Measurements from ENCODE around the gene GFOD1.

GFOD1 gene

DNA sequence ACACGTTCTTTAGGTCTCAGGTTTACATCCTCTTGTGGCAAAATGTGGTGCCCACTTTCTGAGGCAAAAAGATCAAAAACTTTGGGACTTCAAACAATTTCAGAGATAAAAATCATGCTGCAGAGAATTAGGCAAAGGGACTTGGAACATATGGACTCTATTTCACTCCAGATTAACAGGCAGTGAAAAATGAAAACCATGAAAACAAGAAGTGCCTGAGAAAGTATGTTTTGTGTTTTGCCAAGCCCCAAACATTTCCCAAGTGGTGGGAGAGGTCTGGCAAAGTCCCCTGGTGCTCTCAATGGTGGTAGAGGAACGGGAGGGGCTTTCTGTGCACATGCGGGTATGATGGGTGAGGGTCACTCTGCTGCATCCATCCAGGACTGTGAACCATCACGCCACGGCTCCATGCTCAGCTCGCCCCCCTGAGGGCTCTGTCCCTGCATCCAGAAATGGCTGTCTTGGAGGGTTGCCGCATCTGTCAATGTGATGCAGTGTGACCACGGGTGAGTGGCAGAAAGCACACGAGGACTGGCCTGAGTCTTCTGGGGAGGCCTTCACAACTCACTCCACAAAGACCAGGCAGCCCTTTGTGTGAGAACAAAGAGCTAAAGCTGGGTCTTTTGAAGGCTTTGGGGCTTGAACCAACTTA lies 115.9 kb downstream of the GFOD1 start:
- TF ChIP-seq, protein P1, sequence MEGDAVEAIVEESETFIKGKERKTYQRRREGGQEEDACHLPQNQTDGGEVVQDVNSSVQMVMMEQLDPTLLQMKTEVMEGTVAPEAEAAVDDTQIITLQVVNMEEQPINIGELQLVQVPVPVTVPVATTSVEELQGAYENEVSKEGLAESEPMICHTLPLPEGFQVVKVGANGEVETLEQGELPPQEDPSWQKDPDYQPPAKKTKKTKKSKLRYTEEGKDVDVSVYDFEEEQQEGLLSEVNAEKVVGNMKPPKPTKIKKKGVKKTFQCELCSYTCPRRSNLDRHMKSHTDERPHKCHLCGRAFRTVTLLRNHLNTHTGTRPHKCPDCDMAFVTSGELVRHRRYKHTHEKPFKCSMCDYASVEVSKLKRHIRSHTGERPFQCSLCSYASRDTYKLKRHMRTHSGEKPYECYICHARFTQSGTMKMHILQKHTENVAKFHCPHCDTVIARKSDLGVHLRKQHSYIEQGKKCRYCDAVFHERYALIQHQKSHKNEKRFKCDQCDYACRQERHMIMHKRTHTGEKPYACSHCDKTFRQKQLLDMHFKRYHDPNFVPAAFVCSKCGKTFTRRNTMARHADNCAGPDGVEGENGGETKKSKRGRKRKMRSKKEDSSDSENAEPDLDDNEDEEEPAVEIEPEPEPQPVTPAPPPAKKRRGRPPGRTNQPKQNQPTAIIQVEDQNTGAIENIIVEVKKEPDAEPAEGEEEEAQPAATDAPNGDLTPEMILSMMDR (IDR thresholded peaks at IDR 0.05; ENCODE audit: extremely low read depth, insufficient read depth, missing control alignments), result no peak
- DNase-seq (ENCODE audit: low spot score), result no peak
- in situ Hi-C loops (cut with MboI; ENCODE audit: low pct_unique_long_range_greater_than_20kb, low sequenced_read_pairs, unreplicated experiment), result no loop called here

DNA sequence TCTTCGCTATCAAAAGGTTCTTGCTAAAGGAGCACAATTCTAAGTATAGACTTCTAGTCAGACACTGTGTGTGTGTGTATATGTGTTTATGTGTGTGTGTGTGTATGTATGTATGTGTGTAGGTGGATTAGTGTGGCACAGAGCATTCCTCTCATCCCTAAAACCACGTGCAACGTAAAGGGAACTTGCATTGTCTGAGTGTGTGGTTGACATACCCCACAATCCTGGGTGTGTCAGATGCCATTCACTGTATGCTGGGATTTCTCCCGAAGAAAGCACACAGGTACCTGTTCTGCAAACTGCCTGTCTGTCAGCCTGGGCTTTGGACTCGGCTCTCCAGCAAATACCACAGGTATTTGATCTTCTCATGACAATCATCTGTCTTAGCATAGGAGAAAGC lies 116.8 kb downstream of the GFOD1 start:
- TF ChIP-seq, protein P1 (IDR thresholded peaks at IDR 0.05; ENCODE audit: extremely low read depth, insufficient read depth, missing control alignments), result no peak
- in situ Hi-C loops (cut with MboI; ENCODE audit: low pct_unique_long_range_greater_than_20kb, low sequenced_read_pairs, unreplicated experiment), result no loop called here
- DNase-seq (ENCODE audit: low spot score), result no peak

DNA sequence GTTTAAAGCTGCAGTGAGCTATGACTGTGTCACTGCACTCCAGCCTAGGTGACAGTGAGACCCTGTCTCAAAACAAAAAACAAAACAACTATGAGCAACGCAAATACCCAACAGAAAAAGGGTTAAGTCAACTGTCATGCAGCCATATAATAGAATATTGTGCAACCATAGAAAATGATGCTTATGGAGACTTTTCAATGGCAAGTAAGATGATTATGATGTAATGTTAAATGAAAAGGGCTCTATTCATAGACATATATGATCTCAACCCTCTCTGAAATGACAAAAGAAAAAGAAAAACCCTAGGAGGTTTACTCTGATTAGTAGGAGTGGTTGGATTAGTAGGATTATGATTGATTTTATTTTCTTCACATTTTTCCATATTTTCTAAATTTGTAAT lies 117.8 kb downstream of the GFOD1 start:
- in situ Hi-C loops (cut with MboI; ENCODE audit: low pct_unique_long_range_greater_than_20kb, low sequenced_read_pairs, unreplicated experiment), result no loop called here

DNA sequence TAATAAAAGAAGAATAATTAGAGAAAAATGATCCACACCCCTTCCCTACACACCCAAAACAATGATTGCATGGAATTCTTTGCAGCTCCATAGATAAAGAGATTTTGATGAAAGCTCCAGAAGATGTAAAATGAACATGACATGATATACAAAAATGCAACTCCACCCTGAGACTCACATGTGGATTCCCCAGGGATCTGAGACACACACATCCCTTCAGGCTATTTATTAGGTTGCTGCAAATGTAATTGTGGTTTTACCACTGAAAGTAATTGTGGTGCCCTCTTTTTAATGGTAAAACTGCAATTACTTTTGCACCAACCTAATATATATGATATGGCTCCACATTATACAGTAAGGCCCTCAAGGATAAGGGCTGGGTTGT lies 118.7 kb downstream of the GFOD1 start:
- TF ChIP-seq, protein P1 (IDR thresholded peaks at IDR 0.05; ENCODE audit: extremely low read depth, insufficient read depth, missing control alignments), result no peak
- in situ Hi-C loops (cut with MboI; ENCODE audit: low pct_unique_long_range_greater_than_20kb, low sequenced_read_pairs, unreplicated experiment), result no loop called here
- DNase-seq (ENCODE audit: low spot score), result no peak

More for the DNA sequence above, 117.8 kb downstream of the GFOD1 start:
- TF ChIP-seq, protein P1 (IDR thresholded peaks at IDR 0.05; ENCODE audit: extremely low read depth, insufficient read depth, missing control alignments), result no peak
- no peak for DNase-seq (ENCODE audit: low spot score)

DNA sequence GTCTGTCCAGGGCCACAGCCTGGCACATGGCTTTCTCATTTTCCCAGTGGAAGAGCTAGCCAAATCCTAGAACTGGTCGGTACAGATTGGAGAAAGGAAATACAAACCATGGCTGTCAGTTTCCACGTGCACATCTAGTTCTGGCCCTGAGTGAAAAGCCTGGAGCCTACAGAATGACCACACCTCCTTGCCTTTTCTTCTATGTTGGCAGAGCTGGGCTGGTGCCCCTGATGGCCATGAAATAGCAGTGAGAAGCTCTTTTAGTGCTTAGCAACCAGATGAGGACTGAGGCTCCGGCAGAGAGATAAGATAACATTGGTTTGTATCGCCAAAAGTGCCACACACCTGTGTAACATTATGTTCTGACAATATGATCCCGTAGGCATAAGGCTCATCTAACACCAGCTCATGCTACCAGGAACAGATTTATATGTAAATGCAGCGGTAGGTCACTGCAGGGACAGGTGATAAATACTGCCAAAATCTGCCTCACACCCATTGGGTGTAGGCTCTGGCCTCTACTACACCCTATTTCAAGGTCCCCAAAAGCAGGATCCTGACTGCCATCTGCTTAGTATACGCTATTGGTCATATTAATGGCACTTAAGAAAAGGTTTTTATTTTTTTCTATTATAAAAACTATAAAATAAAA lies 119.2 kb downstream of the GFOD1 start:
- in situ Hi-C loops (cut with MboI; ENCODE audit: low pct_unique_long_range_greater_than_20kb, low sequenced_read_pairs, unreplicated experiment), result no loop called here
- TF ChIP-seq, protein P1 (IDR thresholded peaks at IDR 0.05; ENCODE audit: extremely low read depth, insufficient read depth, missing control alignments), result no peak

DNA sequence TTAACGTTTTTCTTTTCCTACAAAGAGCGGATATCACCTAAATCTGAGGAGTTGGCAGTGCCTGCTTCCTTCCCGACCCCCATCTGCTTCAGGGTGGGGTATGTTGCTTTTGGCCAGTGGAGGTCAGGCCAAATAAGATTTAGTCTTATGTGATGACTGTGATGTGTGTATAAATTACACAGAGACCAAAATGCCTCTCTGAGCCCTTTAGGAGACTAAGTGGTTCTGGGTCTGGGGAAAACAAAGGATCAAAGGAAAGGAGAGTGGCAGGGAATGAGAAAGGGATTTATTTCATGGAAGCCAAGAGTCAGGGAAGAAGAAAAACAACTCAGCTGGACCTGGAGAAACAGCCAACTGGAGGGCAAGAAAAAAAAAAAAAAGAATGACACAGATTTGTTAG lies 120.0 kb downstream of the GFOD1 start:
- DNase-seq (ENCODE audit: low spot score), result no peak
- in situ Hi-C loops (cut with MboI; ENCODE audit: low pct_unique_long_range_greater_than_20kb, low sequenced_read_pairs, unreplicated experiment), result no loop called here
- TF ChIP-seq, protein P1 (IDR thresholded peaks at IDR 0.05; ENCODE audit: extremely low read depth, insufficient read depth, missing control alignments), result no peak

More for the DNA sequence above, 119.2 kb downstream of the GFOD1 start:
- DNase-seq (ENCODE audit: low spot score), result no peak
